Right atrium auricular region (tissue), 2 donors: ENCODE data around the gene KCNMA1. TPM values are rescaled to one million over a fixed set of nuclear protein-coding genes. Genes with fewer than 3 reads are reported as not detected.
A peak's percentile ranks its signal among the peaks of the same experiment; 100 is the strongest.
"Not testable (repeated sequence)": the region's sequence is repeated elsewhere in the genome, so short reads cannot be mapped to it uniquely, and the experiment has no call there.

ENCODE experiments used
- DNase-seq: peaks from one replicate; pipeline ENCODE4 v3.0.0-alpha.2; 2019; ENCODE audit warnings: low spot score
- H3K27ac ChIP-seq, 2 donors: fragments of 200-600 bp; sonication (generic); 1 replicate in 1 of 2; 2 replicates in 1 of 2; pipeline ENCODE4 v1.5.1; 2016 to 2019
- H3K27me3 ChIP-seq, 2 donors: fragments of 200-600 bp; sonication (generic); one replicate each; pipeline versions ENCODE4 v1.5.1 to v1.6.0; 2017 to 2019
- H3K36me3 ChIP-seq: fragments of 200-600 bp; sonication (generic); one replicate; pipeline ENCODE4 v1.5.1; 2016
- H3K4me1 ChIP-seq, 2 donors: fragments of 200-600 bp; sonication (generic); one replicate each; pipeline versions ENCODE4 v1.5.1 to v1.6.0; 2017 to 2019
- H3K4me3 ChIP-seq, 2 donors: fragments of 200-600 bp; sonication (generic); 1 replicate in 1 of 2; 2 replicates in 1 of 2; pipeline ENCODE4 v1.5.1; 2017 to 2019; ENCODE audit warnings: mild to moderate bottlenecking in 1 of 2, moderate library complexity in 1 of 2
- H3K9me3 ChIP-seq, 2 donors: fragments of 200-600 bp; sonication (generic); one replicate each; pipeline ENCODE4 v1.5.1; 2019
- CTCF ChIP-seq, 2 donors: fragments of 200-600 bp; sonication (generic); IDR thresholded peaks; one replicate each; pipeline ENCODE4 v1.5.1; 2019; ENCODE audit warnings: antibody characterized with exemption in 2 of 2
- total RNA-seq, 2 donors: library from RNA; depleted of rRNA; stranded (reverse); fragments of >200 nt; gene quantifications; one replicate each; pipeline ENCODE4 v1.1.0, GENCODE V29; 2016

Gene KCNMA1
- total RNA-seq = 1 to 10 TPM; 2.3 to 3.5 TPM

- DNase-seq = no peak
- Histone ChIP-seq H3K4me1 (peaks cover 0 to 23% of the 10 kb centered on the region in 2 donors), H3K27me3 (peaks cover 0 to 6% of the 10 kb centered on the region in 2 donors), H3K9me3 (no peaks in the 10 kb centered on the region), H3K27ac (peak within 1 kb of the TSS in 1 of 2 donors; percentile 48), H3K36me3 (no peaks in the 10 kb centered on the region), H3K4me3 (peak within 1 kb of the TSS; percentile 39 to 54)
- TF ChIP-seq CTCF (IDR thresholded peaks at IDR 0.05) = no peak
Measured at GRCh38 chr10:77637532-77638320, at the start of gene KCNMA1. Gene KCNMA1, minus strand, starts transcription at chr10:77637808.

DNA sequence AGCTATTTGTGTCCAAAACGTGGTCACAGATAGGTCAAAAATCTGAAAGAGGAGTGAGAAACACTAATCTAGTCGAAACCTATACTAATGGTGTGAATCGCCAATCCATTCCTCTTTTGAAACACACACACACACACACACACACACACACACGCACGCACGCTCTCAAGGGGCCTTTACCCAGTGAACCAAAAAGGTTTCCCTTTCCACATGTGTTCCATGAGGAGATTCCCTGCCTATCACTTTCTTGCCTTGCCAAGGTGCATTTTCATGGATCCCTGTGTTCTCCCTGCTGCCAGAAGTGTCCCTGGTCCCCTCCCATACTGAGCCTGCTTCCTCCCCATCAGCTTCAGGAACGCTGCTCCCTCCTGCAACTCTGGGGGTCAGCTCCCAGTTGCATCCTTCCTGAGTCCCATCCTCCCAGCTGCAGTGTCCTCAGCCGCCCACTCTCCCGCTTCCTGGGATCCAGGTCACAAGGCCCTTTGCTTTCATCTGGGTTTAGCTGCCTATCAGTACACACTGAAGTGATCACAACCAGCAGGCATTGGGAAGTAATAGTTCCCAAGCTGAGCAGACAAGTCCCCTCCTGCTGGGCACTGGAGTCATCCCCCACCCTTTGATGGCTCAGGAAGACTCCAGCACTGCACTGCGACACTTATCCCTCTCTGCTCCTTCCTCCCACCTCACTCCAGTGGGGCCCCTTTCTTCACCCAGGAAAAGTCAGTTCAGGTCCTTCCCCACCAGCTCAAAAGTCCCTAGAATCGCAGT is 49.2 kb upstream of the KCNMA1 start:
- no peak for DNase-seq
- Histone ChIP-seq H3K9me3 (no peaks in the 10 kb centered on the region), H3K4me3 (no peak overlapping the region), H3K27me3 (no peaks in the 10 kb centered on the region), H3K36me3 (no peaks in the 10 kb centered on the region), H3K4me1 (no peaks in the 10 kb centered on the region), H3K27ac (no peak overlapping the region)
- no peak for TF ChIP-seq CTCF (IDR thresholded peaks at IDR 0.05)

DNA sequence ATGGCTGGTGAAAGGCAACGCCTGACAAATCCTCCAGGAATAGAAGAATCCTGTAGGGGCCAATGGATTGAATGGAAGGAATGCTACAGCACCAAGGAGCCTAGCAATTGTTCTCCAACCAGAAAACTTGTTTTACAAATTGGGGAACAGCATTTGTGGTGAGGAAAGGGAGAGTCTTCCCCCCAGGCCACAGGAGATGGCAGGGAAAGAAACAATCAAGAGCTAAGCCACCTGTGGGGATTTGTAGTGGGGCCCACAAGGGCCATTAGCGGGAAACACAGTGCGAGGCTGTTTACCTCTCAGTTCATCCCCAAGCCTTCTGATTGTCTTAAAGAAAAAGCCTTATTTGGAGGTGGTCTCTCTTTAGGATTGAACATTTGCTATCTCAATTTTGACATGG is 48.5 kb upstream of the KCNMA1 start:
- DNase-seq = no peak

GRCh38 chr10:77685432-77685831 is 47.8 kb upstream of the KCNMA1 start:
- Histone ChIP-seq H3K9me3 (no peaks in the 10 kb centered on the region), H3K27me3 (no peaks in the 10 kb centered on the region), H3K4me3 (no peak overlapping the region), H3K27ac (no peak overlapping the region), H3K4me1 (no peaks in the 10 kb centered on the region), H3K36me3 (no peaks in the 10 kb centered on the region)
- no peak for DNase-seq
- TF ChIP-seq CTCF (IDR thresholded peaks at IDR 0.05) = no peak

More for the DNA sequence above, 48.5 kb upstream of the KCNMA1 start:
- H3K4me1 ChIP-seq = no peaks in the 10 kb centered on the region
- H3K27me3 ChIP-seq = no peaks in the 10 kb centered on the region
- H3K36me3 ChIP-seq = no peaks in the 10 kb centered on the region
- H3K27ac ChIP-seq = no peak overlapping the region
- H3K9me3 ChIP-seq = no peaks in the 10 kb centered on the region
- TF ChIP-seq CTCF (IDR thresholded peaks at IDR 0.05) = no peak
- no peak overlapping the region for H3K4me3 ChIP-seq

DNA sequence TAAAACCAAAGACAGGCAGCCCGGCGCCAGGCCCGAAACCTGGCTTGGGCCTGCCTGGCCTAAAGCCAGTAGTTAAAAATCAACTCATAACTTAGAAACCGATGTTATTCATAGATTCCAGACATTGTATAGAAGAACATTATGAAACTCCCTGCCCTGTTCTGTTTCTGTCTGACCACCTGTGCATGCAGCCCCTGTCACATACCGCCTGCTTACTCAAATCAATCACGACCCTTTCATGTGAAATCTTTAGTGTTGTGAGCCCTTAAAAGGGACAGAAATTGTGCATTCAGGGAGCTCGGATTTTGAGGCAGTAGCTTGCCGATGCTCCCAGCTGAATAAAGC is 45.5 kb upstream of the KCNMA1 start:
- not testable (repeated sequence) for DNase-seq, H3K27me3 ChIP-seq, H3K36me3 ChIP-seq, H3K27ac ChIP-seq, H3K4me3 ChIP-seq, H3K4me1 ChIP-seq, H3K9me3 ChIP-seq

DNA sequence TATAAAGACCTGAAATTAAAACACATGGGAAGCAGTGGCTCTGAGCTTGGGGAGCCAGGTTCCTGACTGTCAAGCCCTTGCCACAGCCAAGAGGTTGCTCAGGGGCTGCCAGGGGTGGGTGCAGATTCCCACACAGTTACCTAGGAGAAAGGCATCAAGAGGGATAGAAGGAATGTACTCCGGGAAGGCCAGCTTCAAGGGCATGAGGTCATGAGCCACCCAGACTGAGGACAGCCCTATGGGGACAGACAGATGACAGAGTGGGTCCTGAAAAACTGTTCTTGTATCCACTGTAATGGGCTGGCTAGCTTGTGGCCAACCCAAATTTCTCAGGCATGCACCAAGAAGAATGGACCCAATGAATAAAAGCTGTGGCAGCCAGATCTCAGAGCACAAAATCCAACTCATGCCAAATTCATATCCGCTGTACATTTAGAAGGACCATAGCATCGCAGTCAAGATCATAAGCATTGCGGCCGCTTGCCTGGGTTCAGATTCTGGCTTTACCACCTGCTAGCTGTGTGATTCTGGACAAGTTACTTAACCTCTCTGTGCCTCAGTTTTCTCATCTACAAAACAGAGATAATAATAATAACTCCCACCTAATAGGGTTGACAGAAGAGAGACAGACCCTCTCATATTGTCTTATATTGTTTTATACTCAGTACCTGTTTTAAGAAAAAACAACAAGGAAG is 44.9 kb upstream of the KCNMA1 start:
- no peaks in the 10 kb centered on the region for H3K9me3 ChIP-seq
- no peaks in the 10 kb centered on the region for H3K36me3 ChIP-seq
- H3K27ac ChIP-seq = no peak overlapping the region
- no peak overlapping the region for H3K4me3 ChIP-seq
- TF ChIP-seq CTCF (IDR thresholded peaks at IDR 0.05) = no peak
- no peak for DNase-seq
- no peaks in the 10 kb centered on the region for H3K4me1 ChIP-seq
- H3K27me3 ChIP-seq = no peaks in the 10 kb centered on the region
